ENCODE results near the gene GINS2. TPM values are rescaled to one million over a fixed set of nuclear protein-coding genes. Genes with fewer than 3 reads are reported as not detected.

The GINS2 gene
- total RNA-seq, 1 experiment from 2014 or later = 38.1 TPM

DNA sequence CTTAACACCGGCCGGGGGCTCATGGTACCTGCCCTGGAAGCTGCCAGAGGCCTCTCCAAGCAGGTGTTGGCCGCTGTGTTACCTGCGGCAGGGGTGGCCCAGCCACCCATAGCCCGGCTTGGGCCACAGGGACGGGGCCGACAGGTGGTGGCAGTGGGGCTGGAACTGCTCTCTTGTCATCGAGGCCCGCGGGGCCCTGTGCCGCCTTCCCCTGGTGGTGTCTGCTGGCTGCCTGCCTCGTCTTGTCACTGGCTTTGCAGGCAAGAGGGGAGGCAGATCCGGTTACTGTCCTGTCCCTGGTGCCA lies 48.5 kb downstream of the GINS2 start:
- DNase-seq (ENCODE audit: low read depth) = no peak

DNA sequence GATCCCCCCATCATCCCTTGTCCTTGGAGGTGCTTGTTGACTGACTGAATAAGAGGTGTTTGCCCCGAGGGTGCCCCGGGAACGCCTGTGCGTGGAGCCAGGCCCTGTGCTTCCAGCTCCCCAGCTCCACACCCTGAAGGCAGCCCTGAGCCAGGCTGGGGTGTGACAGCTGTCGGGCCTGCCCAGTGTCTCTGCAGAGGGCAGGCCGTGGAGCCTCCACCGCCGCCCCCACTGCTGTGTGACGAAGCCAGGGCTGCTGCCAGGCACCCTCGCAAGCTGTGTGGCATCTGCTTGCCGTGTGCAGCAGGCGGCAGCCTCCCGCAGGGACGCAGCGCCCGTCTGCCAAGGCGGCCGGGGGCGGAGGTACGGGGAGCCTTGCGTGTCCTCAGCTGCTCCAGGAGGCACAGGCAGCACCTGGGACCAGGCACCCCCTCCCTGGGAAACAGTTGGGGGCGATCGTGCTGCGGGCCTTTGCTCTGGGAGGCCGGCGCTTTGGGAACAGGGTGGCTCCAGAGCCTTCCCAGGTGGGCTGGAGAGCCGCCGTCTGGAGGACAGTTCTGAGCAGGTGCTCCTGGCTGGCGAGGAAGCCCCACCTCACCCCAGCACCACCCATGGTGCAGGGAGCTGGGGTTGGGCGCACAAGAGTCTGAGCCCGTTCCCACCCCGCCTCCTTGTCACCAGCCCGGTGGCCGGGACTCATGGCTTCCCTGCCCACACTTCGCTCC lies 49.1 kb downstream of the GINS2 start:
- no peak for DNase-seq (ENCODE audit: low read depth)

DNA sequence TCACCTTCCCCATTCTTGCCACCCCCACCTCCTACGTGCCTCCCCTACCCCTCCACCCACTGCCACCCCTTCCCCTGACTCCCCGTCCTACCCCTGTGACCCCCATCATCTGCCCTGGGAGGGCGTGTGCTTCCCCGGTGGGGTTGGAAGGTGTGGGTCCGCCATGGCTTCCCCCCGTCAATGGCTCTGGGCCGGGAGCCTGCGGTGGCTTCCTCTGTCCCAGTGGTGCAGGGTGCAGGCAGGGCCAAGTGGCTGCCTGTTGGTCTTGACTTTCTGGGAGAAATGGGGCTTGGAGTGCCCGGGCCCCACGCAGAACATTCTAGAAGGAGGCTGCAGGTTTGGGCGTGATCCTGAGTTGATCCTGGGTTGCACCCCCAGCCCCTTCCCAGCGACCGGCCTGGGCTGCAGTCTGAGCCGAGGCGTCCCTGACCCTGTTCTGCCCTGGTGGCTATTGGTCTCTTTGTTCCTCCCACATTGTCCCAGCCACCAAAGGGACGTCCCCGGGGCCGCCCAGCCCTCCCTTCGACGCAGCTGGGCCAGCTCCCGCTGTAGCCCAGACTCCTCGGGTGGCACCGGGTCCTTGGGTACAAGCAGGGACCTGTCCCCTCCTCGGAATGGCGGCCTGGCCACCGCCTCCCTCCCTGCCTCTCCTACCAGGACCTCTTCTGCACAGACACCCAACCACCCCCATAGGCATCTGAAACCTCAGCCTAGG lies 49.9 kb downstream of the GINS2 start:
- no peak for DNase-seq (ENCODE audit: low read depth)

GRCh38 chr16:85637808-85638647 lies 50.7 kb downstream of the GINS2 start:
- DNase-seq (ENCODE audit: low read depth) = no peak

DNA sequence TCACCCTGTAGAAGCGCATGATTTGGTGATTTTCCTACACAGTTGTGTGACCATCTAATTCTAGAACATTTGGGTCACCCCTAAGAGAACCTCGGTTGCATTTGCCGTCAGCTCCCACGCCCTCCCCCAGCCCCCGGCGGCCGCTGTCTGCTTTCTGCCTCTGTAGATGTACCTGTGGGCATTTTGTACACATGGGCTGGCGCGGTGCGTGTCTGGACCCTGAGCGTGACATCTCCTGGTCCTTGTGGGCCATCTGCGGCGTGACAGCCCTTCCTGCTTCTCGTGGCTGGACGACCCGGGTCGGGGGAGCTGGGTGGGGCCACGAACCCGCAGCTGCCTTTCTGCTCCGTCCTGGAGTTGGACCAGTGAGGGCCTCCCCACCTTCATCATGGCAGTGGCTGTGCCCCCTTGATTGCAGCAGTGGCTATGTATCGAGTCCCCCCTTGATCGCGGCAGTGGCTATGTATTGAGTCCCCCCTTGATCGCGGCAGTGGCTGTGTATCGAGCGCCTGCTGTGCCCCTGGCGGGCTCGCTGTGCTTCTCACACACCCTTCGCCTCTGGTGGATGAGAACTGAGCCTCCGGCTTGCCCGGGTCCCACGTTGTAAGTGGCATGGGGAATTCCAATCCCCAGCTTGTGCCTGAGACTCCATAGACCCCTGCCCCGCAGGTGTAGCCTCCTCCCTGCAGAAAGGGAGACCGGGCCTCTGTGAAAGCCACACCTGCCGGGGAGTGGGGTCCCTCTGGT lies 51.5 kb downstream of the GINS2 start:
- no peak for DNase-seq (ENCODE audit: low read depth)

GRCh38 chr16:85636234-85636812 lies 52.4 kb downstream of the GINS2 start:
- DNase-seq (ENCODE audit: low read depth) = no peak

DNA sequence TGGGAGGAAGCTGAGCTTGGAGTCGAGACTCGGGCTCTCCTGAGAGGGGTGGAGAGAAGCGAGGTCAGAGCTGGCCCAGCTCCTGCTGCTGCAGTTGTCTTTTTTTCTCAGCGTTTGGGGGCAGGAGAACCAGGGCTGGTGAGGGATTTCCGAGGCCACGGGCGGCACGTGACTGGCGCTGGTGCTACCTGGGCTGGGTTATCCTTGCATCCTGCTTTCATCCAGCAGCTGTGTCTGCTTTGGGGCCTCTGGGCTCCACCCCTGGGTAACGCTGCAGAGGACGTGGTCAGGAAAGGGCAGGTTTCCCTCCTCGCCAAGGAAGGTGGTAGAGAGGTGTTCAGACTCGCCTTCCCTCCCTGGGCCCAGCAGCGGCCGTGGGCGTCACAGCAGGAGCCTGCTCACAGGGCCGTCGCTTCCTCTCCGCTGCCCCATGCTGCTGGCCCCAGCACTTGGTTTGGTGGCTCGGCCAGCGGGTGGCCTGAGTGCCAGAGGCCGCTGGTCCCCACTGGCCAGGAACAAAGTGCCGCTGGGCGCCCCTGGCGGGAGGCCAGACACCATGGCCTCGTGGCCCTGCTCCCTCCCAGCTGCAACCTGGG lies 53.1 kb downstream of the GINS2 start:
- no peak for DNase-seq (ENCODE audit: low read depth)

- DNase-seq (ENCODE audit: low read depth) = no peak
Observed at GRCh38 chr16:85634747-85635544, 53.8 kb downstream of the GINS2 start.

DNA sequence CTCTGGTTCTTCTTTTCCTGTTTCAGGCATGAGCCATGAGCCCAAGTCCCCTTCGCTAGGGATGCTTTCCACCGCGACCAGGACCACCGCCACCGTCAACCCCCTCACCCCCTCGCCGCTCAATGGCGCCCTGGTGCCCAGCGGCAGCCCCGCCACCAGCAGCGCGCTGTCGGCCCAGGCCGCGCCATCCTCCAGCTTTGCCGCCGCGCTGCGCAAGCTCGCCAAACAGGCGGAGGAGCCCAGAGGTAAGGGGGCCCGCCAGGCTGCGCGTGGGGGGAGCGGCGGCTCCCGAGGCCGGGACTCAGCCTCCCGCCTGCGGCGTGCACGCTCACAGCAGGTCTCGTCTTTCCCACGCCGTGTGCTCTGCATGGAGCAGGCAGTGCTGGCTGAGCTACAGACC lies 54.9 kb downstream of the GINS2 start:
- DNase-seq (ENCODE audit: low read depth) = no peak

DNA sequence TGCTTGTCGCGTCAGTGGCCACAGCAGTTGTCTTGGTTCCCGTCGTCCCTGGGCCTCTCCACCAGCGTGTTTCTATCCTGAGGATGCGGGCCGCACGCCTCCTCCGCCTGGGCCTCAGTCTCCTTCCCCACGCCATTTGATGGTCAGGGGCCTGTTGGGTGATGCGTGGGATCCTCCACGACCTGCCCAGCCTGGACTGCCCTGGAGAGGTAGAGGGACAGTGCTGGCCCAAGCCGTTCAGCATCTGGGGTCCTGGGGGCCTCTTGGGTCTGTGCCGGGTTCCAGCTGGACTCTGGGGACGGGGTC lies 55.4 kb downstream of the GINS2 start:
- DNase-seq (ENCODE audit: low read depth) = no peak

GRCh38 chr16:85632709-85633437 lies 55.9 kb downstream of the GINS2 start:
- no peak for DNase-seq (ENCODE audit: low read depth)

- no peak for DNase-seq (ENCODE audit: low read depth)
Observed at GRCh38 chr16:85631802-85632393, 56.9 kb downstream of the GINS2 start.

- DNase-seq (ENCODE audit: low read depth) = no peak
Observed at GRCh38 chr16:85631230-85631629, 57.5 kb downstream of the GINS2 start.

GRCh38 chr16:85629853-85630252 lies 58.9 kb downstream of the GINS2 start:
- DNase-seq (ENCODE audit: low read depth) = no peak

DNA sequence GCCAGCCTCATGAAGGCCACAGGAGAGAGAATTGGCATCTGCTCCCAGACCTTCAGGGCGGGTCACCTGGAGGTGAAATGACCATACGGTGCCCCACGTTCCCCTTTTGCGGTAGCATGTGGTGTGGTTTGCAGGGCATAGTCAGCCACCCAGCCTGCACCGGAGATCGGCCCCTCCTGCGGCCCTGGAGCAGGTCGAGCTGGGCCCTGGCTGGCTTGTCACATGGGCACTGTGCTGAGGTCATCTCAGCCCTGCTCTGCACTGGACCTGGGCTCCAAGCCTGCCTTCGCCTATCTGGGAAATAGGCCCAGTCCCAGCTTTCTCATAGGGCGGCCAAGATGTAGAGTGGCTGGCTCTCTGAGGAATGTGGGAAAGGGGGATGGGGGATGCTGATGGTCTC lies 59.4 kb downstream of the GINS2 start:
- no peak for DNase-seq (ENCODE audit: low read depth)

DNA sequence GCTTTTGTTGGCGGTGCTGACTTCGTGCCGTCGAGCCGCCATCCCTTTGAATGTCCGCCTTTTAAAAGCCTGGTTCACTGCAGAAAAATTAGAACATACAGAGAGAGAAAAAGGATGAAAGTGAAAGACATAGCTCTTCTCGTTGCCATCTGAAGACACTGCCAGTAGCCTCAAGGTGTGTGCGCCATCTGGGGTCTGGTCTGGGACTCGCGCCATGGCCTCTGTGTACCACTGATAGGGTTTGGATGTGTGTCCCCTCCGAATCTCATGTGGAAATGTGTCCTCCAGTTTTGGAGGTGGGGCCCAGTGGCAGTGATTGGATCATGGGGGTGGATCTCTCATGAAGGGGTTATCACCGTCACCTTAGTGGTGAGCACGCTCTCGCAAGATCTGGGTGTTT lies 60.1 kb downstream of the GINS2 start:
- no peak for DNase-seq (ENCODE audit: low read depth)

DNA sequence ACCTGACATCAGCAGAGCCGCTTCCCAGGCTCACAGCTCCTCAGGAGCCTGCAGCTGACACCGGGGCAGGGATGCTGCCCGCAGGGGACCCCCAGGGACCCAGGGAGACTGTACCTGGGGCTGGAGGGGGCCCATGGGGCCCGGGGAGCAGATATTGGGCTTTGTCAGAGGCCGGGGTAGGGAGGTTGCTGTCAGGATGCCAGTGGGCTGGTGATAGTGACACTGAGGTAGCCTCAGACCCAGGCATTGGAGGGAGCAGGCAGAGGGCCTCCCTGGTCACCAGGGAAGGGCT lies 60.5 kb downstream of the GINS2 start:
- DNase-seq (ENCODE audit: low read depth) = no peak

GRCh38 chr16:85627526-85628264 lies 61.1 kb downstream of the GINS2 start:
- no peak for DNase-seq (ENCODE audit: low read depth)

GRCh38 chr16:85627089-85627488 lies 61.7 kb downstream of the GINS2 start:
- no peak for DNase-seq (ENCODE audit: low read depth)

All from Daoy (cell line).